Measurements from ENCODE around the gene UBE3B.

- TF ChIP-seq POLR2A (IDR thresholded peaks at IDR 0.05) (no peak), CTCF (IDR thresholded peaks at IDR 0.05) (no peak)
Measured at GRCh38 chr12:109489016-109489954, 11.9 kb downstream of the UBE3B start.
